Keratinocyte (primary cell): ENCODE measurements around the gene POMT2.

Experiments
- CTCF ChIP-seq, 3 experiments: IDR thresholded peaks in 1 of 3; conservative IDR thresholded peaks in 1 of 3; optimal IDR thresholded peaks in 1 of 3; 2 replicates in 2 of 3; 3 replicates in 1 of 3; pipeline versions ENCODE3 to v1.5.1; 2011; ENCODE audit warnings: low read length in 3 of 3, mild to moderate bottlenecking in 3 of 3, moderate library complexity in 2 of 3, control low read depth in 1 of 3, inconsistent platforms in 1 of 3; ENCODE audit not compliant: insufficient read depth in 2 of 3; ENCODE audit errors: extremely low read depth in 1 of 3
- EZH2 ChIP-seq: IDR thresholded peaks from one replicate; pipeline ENCODE4 v1.6.1; 2012; ENCODE audit warnings: inconsistent platforms, mild to moderate bottlenecking, low read length, moderate library complexity

- TF ChIP-seq EZH2 = no peak
- TF ChIP-seq CTCF (optimal IDR thresholded peaks at IDR 0.05 in 1 of 3, IDR thresholded peaks at IDR 0.05 in 1 of 3, conservative IDR thresholded peaks at IDR 0.05 in 1 of 3; ENCODE audit: extremely low read depth in 1 of 3, insufficient read depth in 2 of 3, low read length in 3 of 3) = no peak
Measured at GRCh38 chr14:77324816-77325745, 4.4 kb upstream of the POMT2 start.
